Activated CD8-positive, alpha-beta memory T cell treated with anti-CD3 and anti-CD28 coated beads, Interleukin-2, amount 50 U/mL, for 48 hours (primary cell): Measurements from ENCODE around the gene SNX21.

Source experiments
- DNase-seq: peaks from one replicate; pipeline ENCODE4 v3.0.0-alpha.2; 2020

Gene SNX21

GRCh38 chr20:45883100-45883469 is 49.5 kb downstream of the SNX21 start:
- DNase-seq: no peak

- no peak for DNase-seq
Measured at GRCh38 chr20:45886590-45887345, 53.2 kb downstream of the SNX21 start.

GRCh38 chr20:45887346-45887715 is 53.7 kb downstream of the SNX21 start, which contains the start of gene SPATA25:
Gene SPATA25 (minus strand): TSS chr20:45887622. CDS start chr20:45887590, 32 bp downstream.
- no peak for DNase-seq

- DNase-seq: no peak
Measured at GRCh38 chr20:45888681-45889080, 55.1 kb downstream of the SNX21 start.

GRCh38 chr20:45890077-45890984 is 56.7 kb downstream of the SNX21 start:
- DNase-seq: peak; percentile 78

- peak; percentile 94 for DNase-seq
Measured at GRCh38 chr20:45890985-45891983, 57.7 kb downstream of the SNX21 start, which contains the start of the genes CTSA and NEURL2. Gene CTSA (plus strand): TSS chr20:45891335. CDS start chr20:45891569, 234 bp downstream. Gene NEURL2 (minus strand): TSS chr20:45891208. CDS start chr20:45890991, 217 bp downstream.

GRCh38 chr20:45892049-45892825 is 58.6 kb downstream of the SNX21 start:
- DNase-seq: no peak
